AG04449 (cell line): Measurements from ENCODE around the gene RRBP1.

Source experiments
- CTCF ChIA-PET: fragments of 350-600 bp; formaldehyde crosslinking; extraction: SDS; loops from one replicate; lab custom pipeline; 2021; ENCODE audit warnings: antibody characterized with exemption; lab: Yijun Ruan, JAX
- POLR2A ChIA-PET: fragments of 400-600, 350-600 bp; formaldehyde crosslinking; extraction: SDS; loops from one replicate; lab custom pipeline; 2020; ENCODE audit warnings: antibody characterized with exemption, inconsistent platforms; lab: Yijun Ruan, JAX
- DNase-seq: peaks from one replicate; pipeline ENCODE4 v3.0.0-alpha.2; 2010; ENCODE audit warnings: low read depth, low spot score
- H3K4me3 ChIP-seq: 2 replicates; pipeline ENCODE4 v1.5.1; 2011; ENCODE audit warnings: low read depth, mild to moderate bottlenecking, control low read depth, low read length
- TF ChIP-seq, protein P1 (sequence below): IDR thresholded peaks from one replicate; pipeline ENCODE4 v1.5.1; 2011; ENCODE audit warnings: mild to moderate bottlenecking, moderate library complexity, low read length, control low read depth, inconsistent platforms; ENCODE audit not compliant: insufficient read depth; ENCODE audit errors: missing control alignments

Gene RRBP1

DNA sequence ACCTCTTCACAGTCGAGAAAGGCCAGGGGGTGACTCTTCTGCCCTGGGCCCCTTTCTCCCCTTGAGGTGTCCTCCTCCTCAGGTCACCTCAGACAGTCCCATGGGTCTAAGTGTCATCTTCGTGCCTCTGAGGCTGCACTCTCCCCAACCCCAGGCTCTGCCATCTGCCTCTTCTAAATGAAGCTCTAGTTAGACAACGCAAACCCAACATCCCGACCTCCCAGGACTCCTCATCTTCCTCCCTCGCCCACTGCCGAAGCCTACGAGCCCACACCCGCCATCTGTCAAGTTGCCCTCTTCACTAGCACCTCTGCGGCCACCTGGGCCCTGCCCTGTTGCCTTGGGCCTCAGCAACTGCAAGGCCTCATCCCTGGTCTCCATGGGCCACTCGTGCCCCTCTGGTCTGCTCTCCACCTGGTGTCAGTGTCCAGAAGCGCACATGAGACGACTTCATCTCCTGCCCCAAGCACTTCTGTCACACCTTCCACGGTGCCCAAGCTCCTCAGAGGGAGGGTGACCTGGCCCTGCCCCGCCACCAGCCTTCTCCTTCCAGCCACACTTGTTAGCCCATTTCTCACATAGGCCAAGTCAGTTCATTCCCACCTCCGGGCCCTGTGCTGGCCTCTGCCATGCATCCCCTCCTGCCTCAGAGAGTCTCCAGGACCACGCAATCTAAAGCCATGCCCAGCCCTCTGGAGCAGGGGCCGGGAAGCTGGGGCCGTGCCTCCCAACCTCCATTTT lies 53.8 kb downstream of the RRBP1 start:
- DNase-seq = no peak
- TF ChIP-seq, protein P1, sequence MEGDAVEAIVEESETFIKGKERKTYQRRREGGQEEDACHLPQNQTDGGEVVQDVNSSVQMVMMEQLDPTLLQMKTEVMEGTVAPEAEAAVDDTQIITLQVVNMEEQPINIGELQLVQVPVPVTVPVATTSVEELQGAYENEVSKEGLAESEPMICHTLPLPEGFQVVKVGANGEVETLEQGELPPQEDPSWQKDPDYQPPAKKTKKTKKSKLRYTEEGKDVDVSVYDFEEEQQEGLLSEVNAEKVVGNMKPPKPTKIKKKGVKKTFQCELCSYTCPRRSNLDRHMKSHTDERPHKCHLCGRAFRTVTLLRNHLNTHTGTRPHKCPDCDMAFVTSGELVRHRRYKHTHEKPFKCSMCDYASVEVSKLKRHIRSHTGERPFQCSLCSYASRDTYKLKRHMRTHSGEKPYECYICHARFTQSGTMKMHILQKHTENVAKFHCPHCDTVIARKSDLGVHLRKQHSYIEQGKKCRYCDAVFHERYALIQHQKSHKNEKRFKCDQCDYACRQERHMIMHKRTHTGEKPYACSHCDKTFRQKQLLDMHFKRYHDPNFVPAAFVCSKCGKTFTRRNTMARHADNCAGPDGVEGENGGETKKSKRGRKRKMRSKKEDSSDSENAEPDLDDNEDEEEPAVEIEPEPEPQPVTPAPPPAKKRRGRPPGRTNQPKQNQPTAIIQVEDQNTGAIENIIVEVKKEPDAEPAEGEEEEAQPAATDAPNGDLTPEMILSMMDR = no peak
- no peak overlapping the region for H3K4me3 ChIP-seq
- CTCF ChIA-PET = interaction anchor here (0.9 to 1.6 kb wide), 4 partner anchors 18 to 368 kb away, joined by 3 to 4 read pairs (median 4); no protein-coding TSS in a partner anchor
- POLR2A ChIA-PET = no interaction called here

DNA sequence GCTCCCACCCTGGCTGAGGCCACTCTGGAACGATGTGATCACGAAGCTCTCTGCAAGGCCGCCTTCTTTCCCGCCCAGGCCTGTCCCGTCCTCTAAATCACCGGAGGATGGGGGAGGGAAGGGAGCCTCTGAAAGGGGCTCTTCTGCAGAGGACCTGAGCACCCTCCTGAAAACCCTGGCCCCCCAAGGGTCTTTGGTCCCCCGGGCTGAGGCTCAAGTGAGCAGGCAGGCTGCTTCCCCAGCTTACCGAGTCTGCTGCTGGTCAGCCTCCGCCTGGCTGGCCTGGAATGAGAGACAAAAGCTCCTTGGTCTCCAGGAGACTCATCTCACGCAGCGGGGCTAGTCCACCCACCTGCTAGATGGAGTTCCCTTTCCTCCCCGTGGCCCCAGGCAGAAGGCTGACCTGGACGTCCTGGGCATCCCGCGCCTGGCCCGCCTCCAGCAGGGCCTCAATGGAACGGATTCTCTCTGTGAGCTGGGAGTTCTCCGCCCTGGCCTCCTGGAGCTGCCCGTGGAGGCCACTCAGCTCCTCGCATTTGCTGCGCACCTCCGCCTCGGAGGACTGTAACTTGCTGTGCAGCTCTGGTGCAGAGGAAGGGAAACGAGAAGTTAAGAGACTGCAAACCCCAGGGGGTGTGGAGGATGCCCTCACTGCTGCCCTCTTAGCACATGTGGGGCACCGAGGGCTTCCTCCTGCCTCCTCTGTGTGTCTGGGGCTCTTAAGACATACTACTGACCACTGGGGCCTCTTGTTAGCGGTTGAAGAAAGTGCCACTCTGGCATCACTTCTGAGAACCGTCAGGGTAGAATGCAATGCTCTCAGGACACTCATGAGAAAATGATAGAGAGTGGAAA lies 54.7 kb downstream of the RRBP1 start:
- no peak for DNase-seq
- TF ChIP-seq, protein P1 = no peak
- ChIA-PET POLR2A (no interaction called here), CTCF (interaction anchor here (0.9 to 1.3 kb wide), 2 partner anchors 10 to 30 kb away, joined by 3 to 4 read pairs; no protein-coding TSS in a partner anchor)
- no peak overlapping the region for H3K4me3 ChIP-seq

DNA sequence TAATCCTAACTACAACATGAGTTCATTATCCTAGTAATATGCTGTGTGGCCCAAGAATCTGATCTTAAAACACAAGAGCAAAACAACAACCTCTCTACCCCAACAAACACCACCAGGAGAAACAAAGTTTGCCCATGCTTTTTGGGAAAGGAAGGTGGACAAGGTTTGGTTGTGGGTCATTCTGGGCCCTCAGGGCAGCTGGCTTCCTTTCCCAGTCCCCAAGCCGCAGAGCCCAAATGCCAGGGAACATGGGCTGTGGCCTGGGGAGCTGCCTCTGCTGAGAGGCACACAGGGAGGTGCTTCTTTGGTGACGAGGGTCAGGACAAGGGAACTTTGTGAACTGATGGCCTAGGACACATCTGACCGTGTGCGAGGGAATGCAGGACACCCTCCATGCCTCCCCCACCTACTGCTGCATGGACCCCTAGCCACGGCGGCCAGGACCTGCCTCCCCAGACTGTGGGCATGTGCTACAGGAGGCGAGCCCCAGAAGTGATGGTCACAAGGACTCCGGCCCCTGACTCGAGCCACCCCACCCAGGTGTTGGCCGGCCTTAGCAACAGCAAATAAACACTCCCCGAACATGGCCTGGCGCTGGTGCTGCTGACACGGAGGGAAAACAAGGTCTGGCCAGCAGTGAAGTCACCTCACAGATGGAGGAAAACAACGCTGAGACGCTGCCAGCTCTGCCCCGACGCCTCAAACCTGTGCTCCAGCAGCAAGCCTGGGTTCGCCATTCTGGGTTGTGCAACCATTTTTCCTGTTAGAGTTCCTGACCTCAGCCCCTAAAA lies 55.6 kb downstream of the RRBP1 start:
- DNase-seq = no peak
- TF ChIP-seq, protein P1 = no peak
- ChIA-PET CTCF (interaction anchor here (1.3 kb wide), 2 partner anchors 9 to 29 kb away, joined by 3 to 4 read pairs; no protein-coding TSS in a partner anchor), POLR2A (no interaction called here)
- no peak overlapping the region for H3K4me3 ChIP-seq

DNA sequence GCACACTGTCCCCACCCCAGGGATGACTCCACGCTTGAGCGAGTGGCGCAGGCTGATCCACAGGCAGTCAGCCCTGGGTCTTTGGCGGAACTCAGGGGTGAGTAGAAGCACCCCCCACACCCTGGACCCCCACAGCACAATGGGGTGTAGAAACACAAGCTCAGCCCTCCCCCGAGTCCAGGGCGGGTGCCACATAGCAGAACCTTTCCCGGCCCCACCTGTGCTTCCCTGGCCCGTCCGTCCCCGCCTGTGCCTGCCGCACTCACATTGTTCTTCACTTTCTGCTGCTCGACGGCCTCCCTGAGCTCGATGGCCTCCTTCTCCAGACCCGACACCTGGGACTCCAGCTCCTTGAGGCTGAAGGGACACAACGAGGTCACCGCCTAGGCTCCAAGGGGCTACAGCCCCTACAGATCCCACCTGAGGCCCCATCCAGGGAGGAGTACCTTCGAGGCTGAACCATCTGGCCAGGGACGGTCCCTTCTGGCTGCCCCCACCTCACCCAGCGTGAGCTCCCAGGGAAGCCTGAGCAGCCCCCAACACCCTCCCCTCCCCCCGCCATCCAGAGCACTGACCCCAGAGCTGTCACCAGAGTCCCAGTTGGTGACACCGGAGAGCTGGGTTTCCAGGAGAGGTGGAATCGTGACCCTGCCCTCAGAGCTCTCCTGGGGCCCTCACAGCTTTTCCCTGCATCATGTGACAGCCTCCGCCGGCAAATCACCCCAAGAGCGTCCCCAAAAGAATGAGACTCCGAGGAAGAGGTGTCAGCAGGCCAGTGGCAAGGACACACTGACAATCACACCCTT lies 56.6 kb downstream of the RRBP1 start:
- DNase-seq = no peak

More for the DNA sequence above, 56.6 kb downstream of the RRBP1 start:
- ChIA-PET POLR2A (no interaction called here), CTCF (interaction anchor here (0.6 to 2.1 kb wide), 5 partner anchors 10 to 372 kb away, joined by 3 to 7 read pairs (median 3); no protein-coding TSS in a partner anchor)
- H3K4me3 ChIP-seq = no peak overlapping the region
- TF ChIP-seq, protein P1 = no peak
